GM21825 (cell line): ENCODE results near the gene CAPN13.

Source experiments
- ATAC-seq: cut with Tn5 transposase; IDR thresholded peaks from one replicate; pipeline ENCODE4 v1.9.1; 2021; ENCODE audit warnings: mild to moderate bottlenecking, moderate library complexity; ENCODE audit not compliant: unreplicated experiment

CAPN13 gene

GRCh38 chr2:30786923-30787685, 20.1 kb downstream of the CAPN13 start:
- ATAC-seq: no peak

- no peak for ATAC-seq
Observed at GRCh38 chr2:30784682-30785081, 22.6 kb downstream of the CAPN13 start.

GRCh38 chr2:30781961-30782533, 25.2 kb downstream of the CAPN13 start:
- ATAC-seq: no peak

- no peak for ATAC-seq
Observed at GRCh38 chr2:30781451-30781850, 25.8 kb downstream of the CAPN13 start.

GRCh38 chr2:30780776-30781330, 26.4 kb downstream of the CAPN13 start:
- ATAC-seq: no peak

- no peak for ATAC-seq
Observed at GRCh38 chr2:30778611-30779010, 28.6 kb downstream of the CAPN13 start.

GRCh38 chr2:30777661-30778505, 29.4 kb downstream of the CAPN13 start:
- no peak for ATAC-seq

- ATAC-seq: no peak
Observed at GRCh38 chr2:30776831-30777635, 30.2 kb downstream of the CAPN13 start.

- ATAC-seq: no peak
Observed at GRCh38 chr2:30775833-30776232, 31.4 kb downstream of the CAPN13 start.

- ATAC-seq: no peak
Observed at GRCh38 chr2:30772021-30772705, 35.1 kb downstream of the CAPN13 start.

- no peak for ATAC-seq
Observed at GRCh38 chr2:30770816-30771576, 36.2 kb downstream of the CAPN13 start.

GRCh38 chr2:30769891-30770462, 37.3 kb downstream of the CAPN13 start:
- no peak for ATAC-seq

GRCh38 chr2:30769481-30769780, 37.8 kb downstream of the CAPN13 start:
- ATAC-seq: no peak

GRCh38 chr2:30768708-30769480, 38.4 kb downstream of the CAPN13 start:
- no peak for ATAC-seq

GRCh38 chr2:30768036-30768686, 39.1 kb downstream of the CAPN13 start:
- no peak for ATAC-seq

GRCh38 chr2:30766666-30767065, 40.6 kb downstream of the CAPN13 start:
- no peak for ATAC-seq

GRCh38 chr2:30765876-30766470, 41.3 kb downstream of the CAPN13 start:
- no peak for ATAC-seq

GRCh38 chr2:30765191-30765590, 42.1 kb downstream of the CAPN13 start:
- no peak for ATAC-seq
